DMS 273 treated with DMSO at 0.1 percent for 48 hours (cell line): ENCODE data around the gene SRSF2.
A peak's percentile ranks its signal among the peaks of the same experiment; 100 is the strongest.
"Not testable (repeated sequence)": the region's sequence is repeated elsewhere in the genome, so short reads cannot be mapped to it uniquely, and the experiment has no call there.

Experiments used
- DNase-seq: peaks from one replicate; lab custom pipeline; 2025; lab: John Stamatoyannopoulos, UW

The SRSF2 gene

GRCh38 chr17:76720941-76721340 lies 16.2 kb downstream of the SRSF2 start:
- no peak for DNase-seq

- DNase-seq: no peak
These were observed 16.9 kb downstream of the SRSF2 start for GRCh38 chr17:76720211-76720610.

- no peak for DNase-seq
These were observed 18.6 kb downstream of the SRSF2 start for GRCh38 chr17:76718516-76718915.

- DNase-seq: no peak
These were observed 20.3 kb downstream of the SRSF2 start for GRCh38 chr17:76716839-76717215.

GRCh38 chr17:76716146-76716838 lies 20.8 kb downstream of the SRSF2 start:
- DNase-seq: no peak

GRCh38 chr17:76715496-76715830 lies 21.7 kb downstream of the SRSF2 start:
- no peak for DNase-seq

GRCh38 chr17:76714822-76715495 lies 22.2 kb downstream of the SRSF2 start:
- no peak for DNase-seq

GRCh38 chr17:76714336-76714735 lies 22.8 kb downstream of the SRSF2 start:
- DNase-seq: no peak

GRCh38 chr17:76713765-76714164 lies 23.4 kb downstream of the SRSF2 start:
- no peak for DNase-seq

GRCh38 chr17:76712321-76712720 lies 24.8 kb downstream of the SRSF2 start:
- DNase-seq: not testable (repeated sequence)

- peak; percentile 30 for DNase-seq
These were observed 26.1 kb downstream of the SRSF2 start, which contains the start of gene MXRA7 for GRCh38 chr17:76710863-76711611. Gene MXRA7 (minus strand): TSS chr17:76710965. CDS start chr17:76710946, 19 bp downstream.

- DNase-seq: not testable (repeated sequence)
These were observed 26.9 kb downstream of the SRSF2 start for GRCh38 chr17:76709951-76710862.

- DNase-seq: no peak
These were observed 27.8 kb downstream of the SRSF2 start for GRCh38 chr17:76709077-76709950.

- DNase-seq: no peak
These were observed 28.9 kb downstream of the SRSF2 start for GRCh38 chr17:76707985-76708807.

- DNase-seq: no peak
These were observed 30.3 kb downstream of the SRSF2 start for GRCh38 chr17:76706817-76707216.

GRCh38 chr17:76704805-76705204 lies 32.3 kb downstream of the SRSF2 start:
- DNase-seq: no peak

- no peak for DNase-seq
These were observed 34.0 kb downstream of the SRSF2 start for GRCh38 chr17:76702941-76703637.

- DNase-seq: no peak
These were observed 35.1 kb downstream of the SRSF2 start for GRCh38 chr17:76702076-76702475.

- DNase-seq: no peak
These were observed 35.6 kb downstream of the SRSF2 start for GRCh38 chr17:76701471-76701967.
